ENCODE results near the gene SEL1L3.

The SEL1L3 gene

DNA sequence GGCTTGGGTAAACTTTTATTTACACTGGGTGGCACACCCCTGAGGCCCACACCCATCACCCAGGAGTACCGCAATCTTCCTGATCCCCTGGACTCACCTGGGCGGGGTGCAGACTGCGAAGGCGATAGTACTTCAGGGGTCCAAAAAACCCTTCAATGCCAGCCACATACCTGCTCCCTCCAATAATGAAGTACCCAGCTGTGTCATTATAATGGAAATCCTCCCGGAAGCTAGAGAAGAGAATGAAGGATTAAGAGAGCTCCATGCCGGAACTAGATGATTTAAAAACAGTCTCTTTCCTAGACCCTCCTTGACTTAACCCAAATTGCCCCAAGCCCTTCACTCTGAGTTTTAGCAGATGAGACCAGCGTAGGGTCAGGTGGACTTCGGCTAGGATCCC, 40.9 kb downstream of the SEL1L3 start:
- H3K27me3 Mint-ChIP-seq = no peaks in the 10 kb centered on the region
- peaks cover 21% of the 10 kb centered on the region for H3K36me3 Mint-ChIP-seq
- H3K27ac Mint-ChIP-seq = no peak overlapping the region
- no peak overlapping the region for H3K4me3 Mint-ChIP-seq
- no peaks in the 10 kb centered on the region for H3K9me3 Mint-ChIP-seq (ENCODE audit: low read depth)
- peaks cover 1% of the 10 kb centered on the region for H3K4me1 Mint-ChIP-seq (ENCODE audit: low read depth)

- Mint-ChIP-seq H3K27me3 (no peaks in the 10 kb centered on the region), H3K27ac (no peak overlapping the region), H3K4me1 (ENCODE audit: low read depth) (peaks cover 1% of the 10 kb centered on the region), H3K4me3 (no peak overlapping the region), H3K9me3 (ENCODE audit: low read depth) (no peaks in the 10 kb centered on the region), H3K36me3 (peaks cover 27% of the 10 kb centered on the region)
Observed at GRCh38 chr4:25821267-25821666, 41.5 kb downstream of the SEL1L3 start.

GRCh38 chr4:25818876-25819275, 43.9 kb downstream of the SEL1L3 start:
- peaks cover 1% of the 10 kb centered on the region for H3K4me1 Mint-ChIP-seq (ENCODE audit: low read depth)
- H3K36me3 Mint-ChIP-seq = peaks cover 29% of the 10 kb centered on the region
- no peak overlapping the region for H3K27ac Mint-ChIP-seq
- no peaks in the 10 kb centered on the region for H3K9me3 Mint-ChIP-seq (ENCODE audit: low read depth)
- H3K4me3 Mint-ChIP-seq = no peak overlapping the region
- H3K27me3 Mint-ChIP-seq = no peaks in the 10 kb centered on the region

DNA sequence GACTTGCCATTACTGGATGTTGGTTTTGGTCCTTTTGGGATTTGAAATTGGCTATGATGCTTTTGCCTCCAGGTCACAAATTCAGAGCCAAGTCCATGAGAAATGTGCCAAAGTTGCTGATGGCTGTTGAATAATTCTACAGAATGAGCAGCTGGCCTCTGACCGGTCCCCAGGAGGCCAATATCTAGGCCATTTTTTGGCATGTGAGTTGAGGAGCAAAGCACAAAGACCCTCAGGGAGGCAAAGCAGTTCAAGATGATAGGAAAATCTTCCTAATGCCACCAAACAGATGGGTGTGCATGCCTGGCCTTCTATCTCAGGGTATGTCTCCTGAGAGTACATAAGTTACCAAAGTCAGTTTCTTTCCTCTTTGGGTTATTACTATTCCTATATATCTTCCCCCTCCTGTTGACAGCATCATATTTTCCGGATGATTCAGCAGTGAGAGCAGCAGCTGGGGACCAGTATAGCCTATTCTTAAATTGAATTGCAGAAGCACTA, 44.4 kb downstream of the SEL1L3 start:
- no peaks in the 10 kb centered on the region for H3K9me3 Mint-ChIP-seq (ENCODE audit: low read depth)
- H3K36me3 Mint-ChIP-seq = peaks cover 26% of the 10 kb centered on the region
- no peaks in the 10 kb centered on the region for H3K27me3 Mint-ChIP-seq
- no peak overlapping the region for H3K4me3 Mint-ChIP-seq
- peaks cover 1% of the 10 kb centered on the region for H3K4me1 Mint-ChIP-seq (ENCODE audit: low read depth)
- no peak overlapping the region for H3K27ac Mint-ChIP-seq

- Mint-ChIP-seq H3K4me3 (no peak overlapping the region), H3K36me3 (peaks cover 18% of the 10 kb centered on the region), H3K9me3 (ENCODE audit: low read depth) (no peaks in the 10 kb centered on the region), H3K27ac (no peak overlapping the region), H3K4me1 (ENCODE audit: low read depth) (peaks cover 1% of the 10 kb centered on the region), H3K27me3 (no peaks in the 10 kb centered on the region)
Observed at GRCh38 chr4:25817059-25817681, 45.6 kb downstream of the SEL1L3 start.

GRCh38 chr4:25816591-25817058, 46.2 kb downstream of the SEL1L3 start:
- H3K4me1 Mint-ChIP-seq (ENCODE audit: low read depth) = peaks cover 1% of the 10 kb centered on the region
- no peak overlapping the region for H3K4me3 Mint-ChIP-seq
- H3K27me3 Mint-ChIP-seq = no peaks in the 10 kb centered on the region
- H3K27ac Mint-ChIP-seq = no peak overlapping the region
- H3K9me3 Mint-ChIP-seq (ENCODE audit: low read depth) = no peaks in the 10 kb centered on the region
- peaks cover 17% of the 10 kb centered on the region for H3K36me3 Mint-ChIP-seq

- no peak overlapping the region for H3K27ac Mint-ChIP-seq
- H3K27me3 Mint-ChIP-seq = no peaks in the 10 kb centered on the region
- no peaks in the 10 kb centered on the region for H3K9me3 Mint-ChIP-seq (ENCODE audit: low read depth)
- H3K4me1 Mint-ChIP-seq (ENCODE audit: low read depth) = peaks cover 1% of the 10 kb centered on the region
- no peak overlapping the region for H3K4me3 Mint-ChIP-seq
- peaks cover 20% of the 10 kb centered on the region for H3K36me3 Mint-ChIP-seq
Observed at GRCh38 chr4:25815586-25815985, 47.2 kb downstream of the SEL1L3 start.

GRCh38 chr4:25814301-25815136, 48.3 kb downstream of the SEL1L3 start:
- peaks cover 1% of the 10 kb centered on the region for H3K4me1 Mint-ChIP-seq (ENCODE audit: low read depth)
- H3K9me3 Mint-ChIP-seq (ENCODE audit: low read depth) = no peaks in the 10 kb centered on the region
- H3K27ac Mint-ChIP-seq = no peak overlapping the region
- H3K27me3 Mint-ChIP-seq = no peaks in the 10 kb centered on the region
- H3K4me3 Mint-ChIP-seq = no peak overlapping the region
- peaks cover 20% of the 10 kb centered on the region for H3K36me3 Mint-ChIP-seq

- Mint-ChIP-seq H3K9me3 (ENCODE audit: low read depth) (no peaks in the 10 kb centered on the region), H3K4me3 (no peak overlapping the region), H3K4me1 (ENCODE audit: low read depth) (peaks cover under 1% of the 10 kb centered on the region), H3K27me3 (no peaks in the 10 kb centered on the region), H3K27ac (no peak overlapping the region), H3K36me3 (peaks cover 19% of the 10 kb centered on the region)
Observed at GRCh38 chr4:25813448-25814106, 49.2 kb downstream of the SEL1L3 start.

- H3K27ac Mint-ChIP-seq = no peak overlapping the region
- peaks cover 25% of the 10 kb centered on the region for H3K36me3 Mint-ChIP-seq
Observed at GRCh38 chr4:25811841-25812240, 50.9 kb downstream of the SEL1L3 start.

GRCh38 chr4:25811374-25811690, 51.5 kb downstream of the SEL1L3 start:
- Mint-ChIP-seq H3K27ac (no peak overlapping the region), H3K27me3 (no peaks in the 10 kb centered on the region), H3K36me3 (peaks cover 21% of the 10 kb centered on the region), H3K9me3 (ENCODE audit: low read depth) (no peaks in the 10 kb centered on the region), H3K4me3 (no peak overlapping the region), H3K4me1 (ENCODE audit: low read depth) (no peaks in the 10 kb centered on the region)

More at GRCh38 chr4:25811841-25812240, 50.9 kb downstream of the SEL1L3 start:
- Mint-ChIP-seq H3K4me1 (ENCODE audit: low read depth) (no peaks in the 10 kb centered on the region), H3K27me3 (no peaks in the 10 kb centered on the region), H3K4me3 (no peak overlapping the region), H3K9me3 (ENCODE audit: low read depth) (no peaks in the 10 kb centered on the region)

- no peaks in the 10 kb centered on the region for H3K9me3 Mint-ChIP-seq (ENCODE audit: low read depth)
- H3K27me3 Mint-ChIP-seq = no peaks in the 10 kb centered on the region
- H3K4me3 Mint-ChIP-seq = no peak overlapping the region
- H3K36me3 Mint-ChIP-seq = peaks cover 19% of the 10 kb centered on the region
- no peak overlapping the region for H3K27ac Mint-ChIP-seq
- H3K4me1 Mint-ChIP-seq (ENCODE audit: low read depth) = no peaks in the 10 kb centered on the region
Observed at GRCh38 chr4:25810461-25811373, 52.1 kb downstream of the SEL1L3 start.

GRCh38 chr4:25809996-25810395, 52.8 kb downstream of the SEL1L3 start:
- Mint-ChIP-seq H3K27me3 (no peaks in the 10 kb centered on the region), H3K9me3 (ENCODE audit: low read depth) (no peaks in the 10 kb centered on the region), H3K4me3 (no peak overlapping the region), H3K36me3 (peaks cover 19% of the 10 kb centered on the region), H3K4me1 (ENCODE audit: low read depth) (no peaks in the 10 kb centered on the region), H3K27ac (no peak overlapping the region)

DNA sequence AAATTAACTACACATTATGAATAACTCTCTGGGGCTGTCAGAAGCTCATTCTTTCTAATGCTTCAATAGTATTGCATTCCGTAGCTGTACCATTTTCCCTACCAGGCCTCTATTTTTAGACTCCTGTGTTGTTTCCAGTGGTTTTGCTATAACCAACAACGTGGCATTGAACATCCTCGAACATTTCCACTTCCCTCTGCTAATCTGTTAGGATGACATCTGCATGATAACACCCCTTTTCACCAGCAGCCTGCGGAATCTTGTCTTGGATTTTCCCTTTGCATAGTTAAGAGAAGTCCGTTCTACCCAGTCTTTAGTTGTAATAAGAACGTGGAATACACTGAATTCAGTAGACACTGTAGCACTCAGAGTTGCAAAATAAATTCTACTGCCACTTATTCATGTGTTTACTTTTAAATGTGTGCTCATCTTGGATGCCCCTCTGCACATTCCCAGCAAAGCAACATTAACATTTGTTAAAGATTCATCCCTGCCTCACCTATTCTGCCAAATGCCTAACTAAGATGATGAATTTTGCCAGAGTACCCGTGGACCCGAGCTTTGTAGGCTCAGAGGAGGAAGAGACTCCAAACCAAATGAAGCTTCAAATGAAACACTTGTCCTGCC, 55.6 kb downstream of the SEL1L3 start:
- H3K4me3 Mint-ChIP-seq = no peak overlapping the region
- no peak overlapping the region for H3K27ac Mint-ChIP-seq
- H3K36me3 Mint-ChIP-seq = peaks cover 24% of the 10 kb centered on the region
- H3K9me3 Mint-ChIP-seq (ENCODE audit: low read depth) = no peaks in the 10 kb centered on the region
- no peaks in the 10 kb centered on the region for H3K27me3 Mint-ChIP-seq
- no peaks in the 10 kb centered on the region for H3K4me1 Mint-ChIP-seq (ENCODE audit: low read depth)

All from activated naive CD8-positive, alpha-beta T cell (primary cell).